ENCODE results near the gene DCAF8. TPM values are rescaled to one million over a fixed set of nuclear protein-coding genes. Genes with fewer than 3 reads are reported as not detected.
A peak's percentile ranks its signal among the peaks of the same experiment; 100 is the strongest.

The DCAF8 gene
- total RNA-seq, 1 donor from 2014 or later = 107 TPM

DNA sequence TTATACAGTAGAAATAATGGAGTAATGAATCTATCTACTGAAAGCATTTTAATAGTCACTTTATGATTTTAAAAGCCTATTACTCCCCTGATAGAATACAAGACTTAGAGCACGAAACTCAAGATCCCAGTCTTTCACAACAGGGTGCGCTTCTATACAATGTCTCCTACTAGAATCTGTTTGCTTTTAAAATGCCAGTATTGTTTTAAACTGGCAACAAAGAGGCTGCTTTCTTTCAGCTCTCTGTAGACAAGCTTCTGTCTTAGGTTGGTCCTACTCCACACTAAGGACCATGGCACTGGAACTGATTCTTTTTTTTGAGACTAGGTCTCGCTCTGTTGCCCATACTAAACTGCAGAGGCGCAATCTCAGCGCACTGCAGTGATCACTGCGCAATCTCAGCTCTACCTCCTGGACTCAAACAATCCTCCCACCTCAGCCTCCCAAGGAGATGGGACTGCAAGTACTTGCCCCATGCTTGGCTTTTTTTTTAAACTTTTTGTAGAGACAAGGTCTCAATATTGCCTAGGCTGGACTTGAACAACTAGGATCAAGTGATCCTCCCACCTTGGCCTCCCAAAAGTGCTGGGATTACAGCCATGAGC lies 4.8 kb downstream of the DCAF8 start:
- FAIRE-seq (no peak), DNase-seq (ENCODE audit: low read depth) (no peak)
- peak overlapping the region; percentile 32 for H3K4me2 ChIP-seq (ENCODE audit: low read length)
- H3K27me3 Mint-ChIP-seq (ENCODE audit: low read depth, unreplicated experiment) = no peaks in the 10 kb centered on the region
- H2AFZ ChIP-seq (ENCODE audit: low read depth, low read length) = no peak overlapping the region
- H3K4me1 ChIP-seq (ENCODE audit: insufficient read depth, low read length) = peaks cover 27% of the 10 kb centered on the region
- no peaks in the 10 kb centered on the region for H3K9me3 ChIP-seq (ENCODE audit: insufficient read depth, low read depth, low read length)
- no peak for TF ChIP-seq EZH2 (IDR thresholded peaks at IDR 0.05; ENCODE audit: insufficient read depth, low read length)
- TF ChIP-seq, protein P1, sequence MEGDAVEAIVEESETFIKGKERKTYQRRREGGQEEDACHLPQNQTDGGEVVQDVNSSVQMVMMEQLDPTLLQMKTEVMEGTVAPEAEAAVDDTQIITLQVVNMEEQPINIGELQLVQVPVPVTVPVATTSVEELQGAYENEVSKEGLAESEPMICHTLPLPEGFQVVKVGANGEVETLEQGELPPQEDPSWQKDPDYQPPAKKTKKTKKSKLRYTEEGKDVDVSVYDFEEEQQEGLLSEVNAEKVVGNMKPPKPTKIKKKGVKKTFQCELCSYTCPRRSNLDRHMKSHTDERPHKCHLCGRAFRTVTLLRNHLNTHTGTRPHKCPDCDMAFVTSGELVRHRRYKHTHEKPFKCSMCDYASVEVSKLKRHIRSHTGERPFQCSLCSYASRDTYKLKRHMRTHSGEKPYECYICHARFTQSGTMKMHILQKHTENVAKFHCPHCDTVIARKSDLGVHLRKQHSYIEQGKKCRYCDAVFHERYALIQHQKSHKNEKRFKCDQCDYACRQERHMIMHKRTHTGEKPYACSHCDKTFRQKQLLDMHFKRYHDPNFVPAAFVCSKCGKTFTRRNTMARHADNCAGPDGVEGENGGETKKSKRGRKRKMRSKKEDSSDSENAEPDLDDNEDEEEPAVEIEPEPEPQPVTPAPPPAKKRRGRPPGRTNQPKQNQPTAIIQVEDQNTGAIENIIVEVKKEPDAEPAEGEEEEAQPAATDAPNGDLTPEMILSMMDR (IDR thresholded peaks at IDR 0.05; ENCODE audit: insufficient read depth, low read depth, low read length) = no peak
- H3K9me3 Mint-ChIP-seq (ENCODE audit: unreplicated experiment) = no peaks in the 10 kb centered on the region
- peaks cover 5% of the 10 kb centered on the region for H3K36me3 Mint-ChIP-seq (ENCODE audit: low read depth, unreplicated experiment)
- no peaks in the 10 kb centered on the region for H3K27me3 ChIP-seq (ENCODE audit: insufficient read depth, low read length)
- H3K79me2 ChIP-seq (ENCODE audit: insufficient read depth, low read length) = peaks cover 65% of the 10 kb centered on the region
- peaks cover 61% of the 10 kb centered on the region for H4K20me1 ChIP-seq (ENCODE audit: insufficient read depth, low read length)
- H3K4me3 ChIP-seq (ENCODE audit: insufficient read depth, low read depth, low read length) = no peak overlapping the region
- H3K9ac ChIP-seq (ENCODE audit: low read length) = no peak overlapping the region
- no peak overlapping the region for H3K27ac Mint-ChIP-seq (ENCODE audit: unreplicated experiment)
- H3K4me3 Mint-ChIP-seq (ENCODE audit: unreplicated experiment) = no peak overlapping the region
- peaks cover 31% of the 10 kb centered on the region for H3K4me1 Mint-ChIP-seq (ENCODE audit: low read depth, unreplicated experiment)
- no peaks in the 10 kb centered on the region for H3K36me3 ChIP-seq (ENCODE audit: insufficient read depth, low read length)
- H3K27ac ChIP-seq (ENCODE audit: low read depth, low read length) = no peak overlapping the region

DNA sequence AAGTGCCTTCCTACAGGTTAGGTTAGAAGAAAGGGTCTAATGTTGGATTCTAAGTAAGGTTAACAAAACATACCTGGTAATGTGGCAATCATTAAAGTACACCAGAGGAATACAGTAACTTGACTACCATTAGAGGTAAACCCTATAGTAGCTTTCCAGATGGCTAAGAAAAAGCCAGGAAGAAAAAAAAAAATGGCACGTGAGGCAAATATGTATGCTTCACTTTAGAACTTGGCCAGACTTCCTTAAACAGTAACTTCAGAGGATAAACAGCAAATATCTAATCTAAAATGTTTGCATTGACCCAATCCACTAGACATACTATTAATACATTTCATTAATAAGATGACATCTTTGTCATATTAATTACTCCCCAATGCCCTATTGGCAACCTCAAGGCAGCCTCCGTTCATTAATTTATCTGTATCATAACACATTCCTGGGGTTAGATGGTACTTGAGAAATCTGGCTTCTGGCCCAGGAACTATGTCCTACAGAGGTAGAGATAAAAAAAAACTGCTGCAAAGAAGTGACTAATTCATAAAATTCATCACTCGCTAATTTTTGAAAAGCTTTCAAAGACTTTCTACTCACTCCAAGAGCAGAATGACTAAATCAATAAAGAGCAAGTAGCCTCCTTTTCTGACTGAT lies 5.8 kb downstream of the DCAF8 start:
- H4K20me1 ChIP-seq (ENCODE audit: insufficient read depth, low read length) = peaks cover 70% of the 10 kb centered on the region
- peaks cover 33% of the 10 kb centered on the region for H3K4me1 Mint-ChIP-seq (ENCODE audit: low read depth, unreplicated experiment)
- H3K4me2 ChIP-seq (ENCODE audit: low read length) = peak overlapping the region; percentile 32
- no peaks in the 10 kb centered on the region for H3K9me3 Mint-ChIP-seq (ENCODE audit: unreplicated experiment)
- TF ChIP-seq, protein P1 (IDR thresholded peaks at IDR 0.05; ENCODE audit: insufficient read depth, low read depth, low read length) = no peak
- no peak for TF ChIP-seq EZH2 (IDR thresholded peaks at IDR 0.05; ENCODE audit: insufficient read depth, low read length)
- peaks cover 27% of the 10 kb centered on the region for H3K4me1 ChIP-seq (ENCODE audit: insufficient read depth, low read length)
- H3K9me3 ChIP-seq (ENCODE audit: insufficient read depth, low read depth, low read length) = no peaks in the 10 kb centered on the region
- FAIRE-seq = peak; percentile 32
- peaks cover 66% of the 10 kb centered on the region for H3K79me2 ChIP-seq (ENCODE audit: insufficient read depth, low read length)
- DNase-seq (ENCODE audit: low read depth) = peak; percentile 87
- H3K36me3 ChIP-seq (ENCODE audit: insufficient read depth, low read length) = no peaks in the 10 kb centered on the region
- no peak overlapping the region for H3K4me3 Mint-ChIP-seq (ENCODE audit: unreplicated experiment)
- no peak overlapping the region for H3K9ac ChIP-seq (ENCODE audit: low read length)
- no peak overlapping the region for H3K4me3 ChIP-seq (ENCODE audit: insufficient read depth, low read depth, low read length)
- H2AFZ ChIP-seq (ENCODE audit: low read depth, low read length) = no peak overlapping the region
- no peaks in the 10 kb centered on the region for H3K27me3 Mint-ChIP-seq (ENCODE audit: low read depth, unreplicated experiment)
- H3K36me3 Mint-ChIP-seq (ENCODE audit: low read depth, unreplicated experiment) = peaks cover 5% of the 10 kb centered on the region
- peak overlapping the region; percentile 62 for H3K27ac Mint-ChIP-seq (ENCODE audit: unreplicated experiment)
- H3K27ac ChIP-seq (ENCODE audit: low read depth, low read length) = no peak overlapping the region
- no peaks in the 10 kb centered on the region for H3K27me3 ChIP-seq (ENCODE audit: insufficient read depth, low read length)

GRCh38 chr1:160255781-160256300 lies 6.5 kb downstream of the DCAF8 start:
- Histone ChIP-seq H3K79me2 (ENCODE audit: insufficient read depth, low read length) (peaks cover 73% of the 10 kb centered on the region), H3K9me3 (ENCODE audit: insufficient read depth, low read depth, low read length) (no peaks in the 10 kb centered on the region), H3K4me3 (ENCODE audit: insufficient read depth, low read depth, low read length) (no peak overlapping the region), H4K20me1 (ENCODE audit: insufficient read depth, low read length) (peaks cover 76% of the 10 kb centered on the region), H3K4me2 (ENCODE audit: low read length) (peak overlapping the region; percentile 32), H2AFZ (ENCODE audit: low read depth, low read length) (no peak overlapping the region), H3K36me3 (ENCODE audit: insufficient read depth, low read length) (no peaks in the 10 kb centered on the region), H3K9ac (ENCODE audit: low read length) (no peak overlapping the region), H3K4me1 (ENCODE audit: insufficient read depth, low read length) (peaks cover 26% of the 10 kb centered on the region), H3K27me3 (ENCODE audit: insufficient read depth, low read length) (no peaks in the 10 kb centered on the region), H3K27ac (ENCODE audit: low read depth, low read length) (no peak overlapping the region)
- TF ChIP-seq EZH2 (IDR thresholded peaks at IDR 0.05; ENCODE audit: insufficient read depth, low read length) = no peak
- TF ChIP-seq, protein P1 (IDR thresholded peaks at IDR 0.05; ENCODE audit: insufficient read depth, low read depth, low read length) = no peak
- Mint-ChIP-seq H3K36me3 (ENCODE audit: low read depth, unreplicated experiment) (peaks cover 5% of the 10 kb centered on the region), H3K27me3 (ENCODE audit: low read depth, unreplicated experiment) (no peaks in the 10 kb centered on the region), H3K9me3 (ENCODE audit: unreplicated experiment) (no peaks in the 10 kb centered on the region), H3K4me3 (ENCODE audit: unreplicated experiment) (no peak overlapping the region), H3K27ac (ENCODE audit: unreplicated experiment) (no peak overlapping the region), H3K4me1 (ENCODE audit: low read depth, unreplicated experiment) (peaks cover 32% of the 10 kb centered on the region)
- FAIRE-seq = no peak
- no peak for DNase-seq (ENCODE audit: low read depth)

All from astrocyte (in vitro differentiated cells and primary cell).